ENCODE data around the gene PKDREJ.

The PKDREJ gene

GRCh38 chr22:46290121-46290842, 27.1 kb upstream of the PKDREJ start:
- Histone ChIP-seq H3K4me3 (ENCODE audit: low read depth in 1 of 2, low read length in 2 of 2) (no peak overlapping the region), H3K4me1 (ENCODE audit: control insufficient read depth in 1 of 2, insufficient read depth in 2 of 2, low read length in 2 of 2) (peaks cover under 1 to 23% of the 10 kb centered on the region in 2 donors), H3K9me3 (ENCODE audit: control insufficient read depth in 1 of 2, low read length in 2 of 2) (peaks cover 0 to 2% of the 10 kb centered on the region in 2 donors), H3K27me3 (ENCODE audit: control insufficient read depth in 1 of 2, insufficient read depth in 2 of 2, low read length in 2 of 2) (no peaks in the 10 kb centered on the region), H3K36me3 (ENCODE audit: control insufficient read depth in 1 of 2, insufficient read depth in 2 of 2, low read length in 2 of 2) (peaks cover 52 to 85% of the 10 kb centered on the region in 2 donors), H3K27ac (ENCODE audit: low read depth, low read length) (no peak overlapping the region), H3K9ac (ENCODE audit: low read depth in 1 of 2, low read length in 2 of 2) (no peak overlapping the region)

DNA sequence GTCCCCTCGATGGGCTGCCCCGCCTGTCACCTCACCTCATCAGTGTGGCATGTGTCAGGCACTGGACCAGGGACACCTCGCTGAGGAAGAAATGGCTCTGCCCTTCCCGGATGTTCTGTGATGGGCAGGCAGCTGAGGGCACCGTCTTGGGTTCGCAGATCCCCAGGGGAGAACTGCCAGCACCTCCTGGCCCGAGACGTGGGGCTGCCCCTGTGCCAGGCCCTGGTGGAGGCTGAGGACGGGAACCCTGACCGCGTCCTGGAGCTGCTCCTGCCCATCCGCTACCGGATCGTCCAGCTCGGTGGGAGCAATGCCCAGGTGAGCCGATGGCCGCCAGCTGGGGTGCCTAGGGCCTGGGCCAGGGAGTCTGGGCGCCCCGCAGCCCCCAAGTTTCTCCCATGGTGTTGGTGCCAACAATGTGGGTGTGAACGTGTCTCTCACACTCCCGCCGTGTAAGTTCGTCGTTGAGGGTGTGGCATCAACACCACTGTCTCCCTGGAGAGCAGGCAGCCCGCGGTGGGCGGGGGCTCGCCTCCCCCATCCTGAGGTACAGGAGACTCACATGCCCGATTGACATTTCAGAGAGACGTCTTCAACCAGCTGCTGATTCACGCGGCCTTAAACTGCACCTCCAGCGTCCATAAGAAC, 26.2 kb upstream of the PKDREJ start:
- Histone ChIP-seq H3K9me3 (ENCODE audit: control insufficient read depth in 1 of 2, low read length in 2 of 2) (peaks cover 0 to 2% of the 10 kb centered on the region in 2 donors), H3K9ac (ENCODE audit: low read depth in 1 of 2, low read length in 2 of 2) (no peak overlapping the region), H3K4me1 (ENCODE audit: control insufficient read depth in 1 of 2, insufficient read depth in 2 of 2, low read length in 2 of 2) (peaks cover 0 to 21% of the 10 kb centered on the region in 2 donors), H3K4me3 (ENCODE audit: low read depth in 1 of 2, low read length in 2 of 2) (no peak overlapping the region), H3K27ac (ENCODE audit: low read depth, low read length) (no peak overlapping the region), H3K36me3 (ENCODE audit: control insufficient read depth in 1 of 2, insufficient read depth in 2 of 2, low read length in 2 of 2) (peaks cover 58 to 90% of the 10 kb centered on the region in 2 donors), H3K27me3 (ENCODE audit: control insufficient read depth in 1 of 2, insufficient read depth in 2 of 2, low read length in 2 of 2) (no peaks in the 10 kb centered on the region)

- Histone ChIP-seq H3K36me3 (ENCODE audit: control insufficient read depth in 1 of 2, insufficient read depth in 2 of 2, low read length in 2 of 2) (peaks cover 63 to 96% of the 10 kb centered on the region in 2 donors), H3K27ac (ENCODE audit: low read depth, low read length) (no peak overlapping the region), H3K9me3 (ENCODE audit: control insufficient read depth in 1 of 2, low read length in 2 of 2) (peaks cover 0 to 2% of the 10 kb centered on the region in 2 donors), H3K4me1 (ENCODE audit: control insufficient read depth in 1 of 2, insufficient read depth in 2 of 2, low read length in 2 of 2) (peaks cover 0 to 21% of the 10 kb centered on the region in 2 donors), H3K4me3 (ENCODE audit: low read depth in 1 of 2, low read length in 2 of 2) (peak overlapping the region; percentile 52 to 57), H3K27me3 (ENCODE audit: control insufficient read depth in 1 of 2, insufficient read depth in 2 of 2, low read length in 2 of 2) (no peaks in the 10 kb centered on the region), H3K9ac (ENCODE audit: low read depth in 1 of 2, low read length in 2 of 2) (no peak overlapping the region)
Measured at GRCh38 chr22:46288846-46289243, 25.7 kb upstream of the PKDREJ start.

GRCh38 chr22:46287873-46288751, 25.0 kb upstream of the PKDREJ start:
- peak overlapping the region; percentile 22 for H3K27ac ChIP-seq (ENCODE audit: low read depth, low read length)
- peaks cover 0 to 2% of the 10 kb centered on the region in 2 donors for H3K9me3 ChIP-seq (ENCODE audit: control insufficient read depth in 1 of 2, low read length in 2 of 2)
- H3K4me3 ChIP-seq (ENCODE audit: low read depth in 1 of 2, low read length in 2 of 2): peak overlapping the region; percentile 52 to 57
- H3K9ac ChIP-seq (ENCODE audit: low read depth in 1 of 2, low read length in 2 of 2): peak overlapping the region; percentile 45 to 57
- H3K4me1 ChIP-seq (ENCODE audit: control insufficient read depth in 1 of 2, insufficient read depth in 2 of 2, low read length in 2 of 2): peaks cover 0 to 21% of the 10 kb centered on the region in 2 donors
- H3K27me3 ChIP-seq (ENCODE audit: control insufficient read depth in 1 of 2, insufficient read depth in 2 of 2, low read length in 2 of 2): no peaks in the 10 kb centered on the region
- H3K36me3 ChIP-seq (ENCODE audit: control insufficient read depth in 1 of 2, insufficient read depth in 2 of 2, low read length in 2 of 2): peaks cover 61 to 93% of the 10 kb centered on the region in 2 donors

DNA sequence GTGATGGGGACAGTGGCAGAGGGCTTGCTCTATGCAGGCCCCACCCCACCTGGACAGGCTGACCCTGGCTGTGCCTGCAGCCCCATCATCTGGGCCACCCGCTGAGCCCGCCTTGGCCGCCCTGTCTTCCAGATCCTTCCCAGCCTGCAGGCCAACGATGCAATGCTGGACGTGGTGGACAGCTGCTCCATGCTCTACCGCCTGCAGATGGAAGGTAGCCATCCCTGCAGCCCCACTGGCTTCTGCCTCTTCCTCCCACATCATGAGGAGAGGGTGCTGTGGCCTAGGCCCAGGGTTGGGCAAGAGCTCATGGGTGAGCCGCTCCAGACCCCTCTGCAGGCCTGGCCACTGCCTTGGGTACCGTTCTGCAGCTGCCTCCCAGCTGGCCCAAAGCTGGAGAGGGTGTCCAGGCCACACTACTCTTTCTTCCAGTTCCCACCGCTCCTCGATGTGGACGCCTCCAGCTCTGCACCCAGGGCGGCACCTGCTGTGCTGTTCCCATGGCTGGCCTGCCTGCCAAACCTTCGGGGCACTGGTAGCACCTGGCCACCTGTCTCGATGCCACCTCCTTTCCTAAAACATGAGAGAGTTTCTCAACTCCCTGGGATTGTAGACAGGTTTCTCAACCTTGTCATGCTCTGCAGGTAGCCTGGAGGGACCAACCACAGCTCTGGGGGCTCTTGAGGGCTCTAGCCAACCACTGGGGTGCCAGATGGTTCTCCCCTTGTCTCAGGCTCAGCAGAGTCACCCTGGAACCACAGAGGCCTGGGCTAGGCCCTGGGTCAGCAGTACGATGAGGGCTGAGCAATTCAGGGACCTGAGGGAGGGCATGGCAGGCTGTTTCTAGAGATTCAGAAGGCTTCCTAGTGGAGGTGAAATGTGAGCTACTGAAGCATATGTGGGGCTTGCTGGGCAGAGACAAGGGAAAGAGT, 24.1 kb upstream of the PKDREJ start:
- Histone ChIP-seq H3K27me3 (ENCODE audit: control insufficient read depth in 1 of 2, insufficient read depth in 2 of 2, low read length in 2 of 2) (no peaks in the 10 kb centered on the region), H3K9me3 (ENCODE audit: control insufficient read depth in 1 of 2, low read length in 2 of 2) (peaks cover 0 to 2% of the 10 kb centered on the region in 2 donors), H3K9ac (ENCODE audit: low read depth in 1 of 2, low read length in 2 of 2) (peak overlapping the region; percentile 45 to 57), H3K4me3 (ENCODE audit: low read depth in 1 of 2, low read length in 2 of 2) (peak overlapping the region; percentile 52 to 57), H3K36me3 (ENCODE audit: control insufficient read depth in 1 of 2, insufficient read depth in 2 of 2, low read length in 2 of 2) (peaks cover 58 to 93% of the 10 kb centered on the region in 2 donors), H3K4me1 (ENCODE audit: control insufficient read depth in 1 of 2, insufficient read depth in 2 of 2, low read length in 2 of 2) (peaks cover 0 to 21% of the 10 kb centered on the region in 2 donors), H3K27ac (ENCODE audit: low read depth, low read length) (peak overlapping the region; percentile 22)

DNA sequence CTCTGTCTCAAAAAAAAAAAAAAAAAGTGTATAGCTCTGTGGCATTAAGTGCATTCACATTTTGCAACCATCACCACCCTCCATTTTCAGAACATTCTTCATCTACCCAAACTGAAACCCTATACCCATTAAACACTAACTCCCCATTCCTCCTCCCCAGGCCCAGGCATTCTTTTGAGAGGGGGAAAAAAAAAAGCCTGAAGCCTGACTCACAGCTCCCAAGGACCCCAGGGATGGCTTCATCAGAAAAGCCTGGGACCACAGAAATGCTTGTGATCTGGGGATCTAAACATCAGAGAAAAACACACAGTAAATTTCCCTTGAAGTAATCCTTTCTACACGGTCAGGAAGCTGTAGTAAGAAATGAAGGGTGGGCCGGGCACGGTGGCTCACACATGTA, 22.9 kb upstream of the PKDREJ start:
- Histone ChIP-seq H3K27ac (ENCODE audit: low read depth, low read length) (no peak overlapping the region), H3K4me3 (ENCODE audit: low read depth in 1 of 2, low read length in 2 of 2) (no peak overlapping the region), H3K27me3 (ENCODE audit: control insufficient read depth in 1 of 2, insufficient read depth in 2 of 2, low read length in 2 of 2) (no peaks in the 10 kb centered on the region), H3K9ac (ENCODE audit: low read depth in 1 of 2, low read length in 2 of 2) (no peak overlapping the region), H3K9me3 (ENCODE audit: control insufficient read depth in 1 of 2, low read length in 2 of 2) (no peaks in the 10 kb centered on the region), H3K4me1 (ENCODE audit: control insufficient read depth in 1 of 2, insufficient read depth in 2 of 2, low read length in 2 of 2) (peaks cover 3 to 21% of the 10 kb centered on the region in 2 donors), H3K36me3 (ENCODE audit: control insufficient read depth in 1 of 2, insufficient read depth in 2 of 2, low read length in 2 of 2) (peaks cover 53 to 93% of the 10 kb centered on the region in 2 donors)

DNA sequence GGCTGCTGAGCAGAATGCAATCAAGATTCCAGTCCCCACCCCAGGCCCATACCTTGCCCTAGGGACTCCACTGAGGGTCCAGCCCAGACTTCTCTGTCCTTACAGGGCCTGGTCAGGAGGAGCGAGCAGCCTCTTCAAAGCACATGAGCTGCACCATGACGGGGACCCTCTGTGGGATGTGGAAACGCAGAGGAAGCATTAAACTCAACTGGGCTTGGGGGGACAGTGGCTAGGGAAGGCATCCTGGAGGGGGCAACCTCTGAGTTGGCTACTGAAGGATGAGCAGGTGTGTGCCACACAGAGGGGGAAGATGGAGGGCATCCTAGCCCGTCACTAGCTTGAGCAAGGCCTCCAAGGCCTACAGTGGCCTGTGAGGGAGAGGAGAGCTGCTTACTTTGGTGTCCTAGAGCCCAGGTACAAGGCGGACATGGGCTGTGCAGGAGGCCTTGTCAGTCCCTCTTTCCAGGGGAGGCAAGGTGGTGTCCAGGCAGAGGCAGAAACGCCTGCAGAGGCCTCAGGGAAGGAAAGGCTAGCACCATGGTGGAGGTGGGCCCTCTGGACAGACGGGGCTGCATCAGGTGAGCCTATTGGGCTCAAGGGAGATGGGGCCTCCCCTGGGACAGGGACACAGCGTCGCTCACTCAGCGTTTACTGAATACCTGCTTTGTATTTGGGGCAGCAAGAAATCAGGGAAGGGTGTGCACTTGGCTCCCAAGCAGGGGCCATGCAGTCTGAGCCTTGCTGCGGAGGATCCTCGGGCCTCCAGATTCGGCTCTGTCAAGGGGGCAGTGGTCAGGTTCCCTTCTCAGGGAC, 18.9 kb upstream of the PKDREJ start:
- H3K9ac ChIP-seq (ENCODE audit: low read depth in 1 of 2, low read length in 2 of 2): no peak overlapping the region
- H3K36me3 ChIP-seq (ENCODE audit: control insufficient read depth in 1 of 2, insufficient read depth in 2 of 2, low read length in 2 of 2): peaks cover 54 to 90% of the 10 kb centered on the region in 2 donors
- H3K4me3 ChIP-seq (ENCODE audit: low read depth in 1 of 2, low read length in 2 of 2): no peak overlapping the region
- no peaks in the 10 kb centered on the region for H3K9me3 ChIP-seq (ENCODE audit: control insufficient read depth in 1 of 2, low read length in 2 of 2)
- H3K27ac ChIP-seq (ENCODE audit: low read depth, low read length): no peak overlapping the region
- peaks cover 5 to 9% of the 10 kb centered on the region in 2 donors for H3K4me1 ChIP-seq (ENCODE audit: control insufficient read depth in 1 of 2, insufficient read depth in 2 of 2, low read length in 2 of 2)
- H3K27me3 ChIP-seq (ENCODE audit: control insufficient read depth in 1 of 2, insufficient read depth in 2 of 2, low read length in 2 of 2): no peaks in the 10 kb centered on the region

- H3K4me3 ChIP-seq (ENCODE audit: low read depth in 1 of 2, low read length in 2 of 2): no peak overlapping the region
- H3K9me3 ChIP-seq (ENCODE audit: control insufficient read depth in 1 of 2, low read length in 2 of 2): no peaks in the 10 kb centered on the region
- H3K4me1 ChIP-seq (ENCODE audit: control insufficient read depth in 1 of 2, insufficient read depth in 2 of 2, low read length in 2 of 2): peaks cover 0 to 9% of the 10 kb centered on the region in 2 donors
- H3K27me3 ChIP-seq (ENCODE audit: control insufficient read depth in 1 of 2, insufficient read depth in 2 of 2, low read length in 2 of 2): no peaks in the 10 kb centered on the region
- H3K36me3 ChIP-seq (ENCODE audit: control insufficient read depth in 1 of 2, insufficient read depth in 2 of 2, low read length in 2 of 2): peaks cover 50 to 84% of the 10 kb centered on the region in 2 donors
- no peak overlapping the region for H3K27ac ChIP-seq (ENCODE audit: low read depth, low read length)
- H3K9ac ChIP-seq (ENCODE audit: low read depth in 1 of 2, low read length in 2 of 2): no peak overlapping the region
Measured at GRCh38 chr22:46280999-46281623, 18.0 kb upstream of the PKDREJ start.

All from duodenal mucosa (tissue), 2 donors.